HG03575 (cell line): ENCODE measurements around the gene APOA1.

Experiments
- ATAC-seq: cut with Tn5 transposase; IDR thresholded peaks from one replicate; pipeline ENCODE4 v1.9.1; 2021; ENCODE audit not compliant: unreplicated experiment, insufficient number of reproducible peaks, low FRiP score; ENCODE audit errors: extremely low read depth

The APOA1 gene

DNA sequence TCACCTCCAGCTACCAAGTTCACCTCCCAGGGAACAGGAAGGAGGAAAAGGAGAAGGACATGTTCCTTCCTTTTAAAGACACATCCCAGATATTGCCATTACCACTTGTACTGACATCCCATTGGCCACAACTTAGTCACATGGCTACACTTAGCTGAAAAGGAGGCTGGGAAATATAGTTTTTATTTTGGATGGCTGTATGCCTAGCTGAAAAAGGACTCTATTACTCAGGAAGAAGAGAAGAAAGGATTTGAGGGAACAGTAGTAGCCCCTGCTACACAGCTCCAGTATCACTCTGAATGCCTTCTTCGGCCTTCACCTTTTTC lies 43.7 kb downstream of the APOA1 start:
- no peak for ATAC-seq

DNA sequence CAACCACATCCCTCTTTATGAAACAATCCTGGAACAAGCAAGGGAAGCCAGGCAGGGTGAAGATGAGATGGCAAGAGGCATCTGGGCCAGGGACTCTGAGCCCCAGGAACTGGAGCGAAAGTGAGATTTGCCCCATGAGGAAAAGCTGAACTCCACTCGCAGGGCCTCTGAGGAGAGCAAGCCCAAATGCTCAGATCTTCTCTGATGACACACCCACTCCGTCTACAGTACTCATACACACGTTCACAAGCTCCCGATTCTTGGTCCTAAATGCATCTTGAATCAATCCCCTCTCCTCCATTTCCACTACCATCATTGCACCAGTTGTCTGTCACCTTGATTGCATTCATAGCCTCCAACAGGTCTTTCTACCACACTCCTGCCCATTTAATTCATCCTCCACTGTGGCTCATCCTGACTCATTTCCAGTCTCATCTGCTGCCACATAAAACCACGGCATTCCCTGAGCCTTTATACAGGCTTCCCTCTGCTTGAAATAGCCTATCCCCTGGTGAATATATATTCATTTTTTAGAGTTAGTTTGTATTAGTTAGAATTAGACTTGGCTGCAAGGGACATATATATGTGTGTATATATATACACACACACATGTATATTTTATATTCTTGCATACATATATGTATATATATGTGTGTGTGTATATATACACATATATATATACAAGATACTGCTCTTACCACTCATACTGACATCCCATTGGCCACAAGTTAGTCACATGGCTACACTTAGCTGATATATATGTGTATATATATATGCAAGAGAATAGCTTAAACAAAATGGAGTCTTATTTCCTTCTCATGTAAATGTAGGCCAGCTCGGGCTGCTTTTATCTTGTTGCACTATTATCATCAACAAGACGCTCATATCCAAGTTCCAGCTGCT lies 44.3 kb downstream of the APOA1 start:
- ATAC-seq: no peak

DNA sequence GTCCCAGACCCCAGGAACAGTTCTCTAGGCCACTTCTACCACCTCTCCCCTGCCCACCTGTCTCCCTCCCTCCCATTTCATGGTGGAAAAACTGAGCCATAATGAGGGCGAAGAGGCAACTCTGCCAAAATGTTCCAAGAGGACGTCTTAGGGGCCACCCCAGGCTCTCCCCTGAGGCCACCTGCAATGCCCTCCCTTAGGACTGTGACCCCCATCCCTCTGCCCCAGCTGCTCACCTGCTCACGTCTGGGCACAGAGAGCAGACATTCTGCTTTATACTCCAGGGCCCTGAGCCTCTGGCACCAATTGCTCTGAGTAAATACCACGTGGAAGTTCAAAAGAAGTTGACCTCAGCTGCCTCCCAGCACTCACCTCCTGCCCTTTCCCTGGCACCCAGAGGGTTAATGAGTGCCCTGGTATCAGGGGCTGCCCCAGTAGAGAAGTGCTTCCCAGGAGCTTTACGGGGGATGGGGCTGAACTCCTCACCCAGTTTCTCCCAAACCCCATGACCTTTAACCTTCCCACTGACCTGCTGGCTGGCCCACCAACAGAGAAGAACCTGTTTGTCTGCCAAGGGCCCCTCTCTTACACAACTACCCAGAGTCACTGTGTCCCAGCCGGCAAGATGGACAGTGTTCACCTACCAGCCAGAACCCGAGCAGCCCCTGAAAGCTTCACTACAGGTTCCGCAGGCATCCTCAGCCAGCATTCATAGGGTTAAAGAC lies 45.1 kb downstream of the APOA1 start:
- no peak for ATAC-seq

DNA sequence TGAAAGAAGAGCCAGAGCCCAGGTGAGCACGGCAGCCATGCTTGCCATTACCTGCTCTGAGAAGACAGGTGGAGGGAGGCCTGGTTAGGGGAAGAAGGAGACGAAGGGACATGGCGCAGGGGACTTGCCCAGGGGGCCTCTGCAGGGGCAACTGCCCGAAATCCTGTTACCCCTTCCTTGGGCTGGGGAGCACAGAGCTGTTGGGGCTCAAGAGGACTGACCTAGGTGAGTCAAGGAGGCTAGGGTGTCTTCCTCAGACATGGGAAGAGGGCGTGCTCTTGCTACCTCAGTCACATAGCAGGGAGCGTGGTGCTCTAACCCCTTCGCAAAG lies 45.6 kb downstream of the APOA1 start, which contains the start of gene APOA5:
Gene APOA5, minus strand, starts transcription at position 67 of the 331 bp plus-strand sequence. Its CDS starts 19 bp downstream, at position 48.
- no peak for ATAC-seq

DNA sequence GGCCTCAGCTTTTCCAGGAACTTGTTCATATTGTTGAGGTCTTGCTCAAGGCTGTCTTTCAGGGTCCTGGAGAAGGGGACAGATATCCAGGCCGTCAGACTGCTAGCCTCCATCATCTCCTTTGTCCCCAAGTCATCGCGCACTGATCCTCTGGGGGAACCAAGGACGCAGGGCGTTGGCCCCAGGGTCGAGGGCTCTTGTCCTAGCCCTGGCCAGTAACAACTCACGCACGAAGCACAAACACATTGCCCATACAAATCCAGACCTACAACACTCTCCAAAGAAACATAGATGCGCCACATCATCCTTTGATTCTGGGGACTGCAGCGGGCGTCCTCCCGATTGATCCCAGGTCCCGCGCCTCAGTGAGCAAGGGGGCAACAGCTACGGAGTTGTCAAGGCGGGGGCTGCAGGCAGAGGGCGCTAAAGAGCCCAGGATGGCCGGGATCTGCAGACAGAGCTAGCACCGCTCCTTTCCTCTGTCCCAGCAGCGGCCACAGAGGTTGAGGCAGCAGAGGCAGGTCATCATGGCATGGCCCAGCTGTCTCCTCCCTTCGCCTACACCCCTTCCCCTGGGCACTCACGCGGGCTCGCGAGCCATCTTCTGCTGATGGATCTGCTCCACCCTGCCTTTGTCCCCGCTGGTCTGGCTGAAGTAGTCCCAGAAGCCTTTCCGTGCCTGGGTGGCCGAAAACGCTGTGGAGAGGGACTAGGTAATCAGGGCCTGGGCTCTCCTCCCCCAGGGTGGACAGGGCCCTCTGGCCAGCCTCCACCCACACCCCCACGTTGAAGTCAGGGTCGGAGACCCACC lies 46.2 kb downstream of the APOA1 start:
- no peak for ATAC-seq

DNA sequence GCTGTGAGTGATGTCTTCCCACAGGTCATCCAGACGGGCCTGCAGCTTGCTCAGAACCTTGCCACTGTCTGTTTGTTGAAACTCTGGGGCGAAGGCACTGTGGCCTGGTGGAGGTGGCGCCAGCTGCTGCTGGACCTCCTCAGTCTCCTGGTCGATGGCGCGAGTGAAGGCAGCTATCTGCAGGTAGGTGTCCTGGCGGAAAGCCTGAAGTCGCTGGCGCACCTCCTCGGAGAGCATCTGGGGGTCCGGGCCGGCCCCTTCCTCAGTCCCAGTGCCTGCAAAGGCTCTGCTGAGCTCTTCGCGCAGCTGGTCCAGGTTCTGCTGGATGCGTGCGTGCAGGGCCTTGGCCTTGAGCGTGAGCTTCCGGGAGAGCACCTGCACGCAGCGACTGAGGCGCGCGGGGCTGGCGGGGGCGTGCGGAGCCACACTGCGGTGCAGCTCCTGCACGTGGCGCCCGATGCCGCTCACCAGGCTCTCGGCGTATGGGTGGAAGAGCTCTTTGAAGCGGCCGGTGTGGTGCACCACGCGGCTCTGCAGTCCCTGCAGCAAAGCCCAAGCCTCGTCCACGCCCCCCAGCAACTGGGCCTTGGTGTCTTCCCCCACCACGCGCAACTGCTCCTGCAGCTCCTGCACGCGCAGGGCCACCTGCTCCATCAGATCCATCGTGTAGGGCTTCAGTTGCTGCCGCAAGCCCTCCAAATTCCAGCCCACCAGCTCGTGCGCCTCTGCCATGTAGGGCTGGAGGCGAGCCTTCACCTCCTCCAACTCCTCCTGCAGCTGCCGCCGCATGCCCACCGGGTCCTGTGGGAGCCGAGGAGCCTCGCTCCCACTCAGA lies 47.0 kb downstream of the APOA1 start:
- no peak for ATAC-seq

DNA sequence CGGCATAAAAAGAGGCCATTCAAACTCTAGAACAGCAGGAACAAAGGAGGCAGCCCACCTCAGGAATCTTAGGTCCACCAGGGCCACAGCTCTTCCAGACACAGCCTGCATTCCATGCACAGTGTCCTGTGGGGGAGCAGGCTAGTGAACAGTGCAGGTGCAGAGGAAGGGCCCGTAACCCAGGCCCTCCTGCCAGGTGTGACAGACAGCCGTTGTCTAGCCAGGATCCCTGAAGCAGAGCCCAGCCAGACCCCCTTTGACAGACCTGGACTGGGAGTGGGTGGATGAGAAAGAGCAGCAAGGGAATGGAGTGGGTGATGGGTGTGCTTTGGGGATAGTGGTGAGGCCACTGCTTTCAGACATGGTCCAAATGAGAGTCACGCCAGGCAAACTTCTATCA lies 48.4 kb downstream of the APOA1 start:
- no peak for ATAC-seq

DNA sequence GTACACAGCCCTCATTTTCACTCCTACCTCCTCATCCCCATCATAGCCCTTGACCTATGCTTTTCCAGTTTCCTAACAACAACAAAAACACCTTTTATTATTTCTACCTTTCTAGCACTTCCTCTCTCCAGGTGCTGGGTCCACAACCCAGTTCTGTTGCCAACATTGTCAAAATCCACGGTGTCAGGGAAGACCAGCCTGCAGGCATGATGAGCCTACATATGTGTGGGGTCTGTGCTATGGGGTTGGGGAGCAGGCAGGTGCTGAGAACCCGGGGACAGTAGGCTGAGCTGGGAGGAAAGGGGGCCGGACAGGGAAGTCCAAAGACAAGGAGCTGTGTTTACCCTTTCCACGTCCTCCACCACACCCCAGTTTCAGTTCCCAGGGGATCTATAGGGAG lies 48.9 kb downstream of the APOA1 start:
- no peak for ATAC-seq

DNA sequence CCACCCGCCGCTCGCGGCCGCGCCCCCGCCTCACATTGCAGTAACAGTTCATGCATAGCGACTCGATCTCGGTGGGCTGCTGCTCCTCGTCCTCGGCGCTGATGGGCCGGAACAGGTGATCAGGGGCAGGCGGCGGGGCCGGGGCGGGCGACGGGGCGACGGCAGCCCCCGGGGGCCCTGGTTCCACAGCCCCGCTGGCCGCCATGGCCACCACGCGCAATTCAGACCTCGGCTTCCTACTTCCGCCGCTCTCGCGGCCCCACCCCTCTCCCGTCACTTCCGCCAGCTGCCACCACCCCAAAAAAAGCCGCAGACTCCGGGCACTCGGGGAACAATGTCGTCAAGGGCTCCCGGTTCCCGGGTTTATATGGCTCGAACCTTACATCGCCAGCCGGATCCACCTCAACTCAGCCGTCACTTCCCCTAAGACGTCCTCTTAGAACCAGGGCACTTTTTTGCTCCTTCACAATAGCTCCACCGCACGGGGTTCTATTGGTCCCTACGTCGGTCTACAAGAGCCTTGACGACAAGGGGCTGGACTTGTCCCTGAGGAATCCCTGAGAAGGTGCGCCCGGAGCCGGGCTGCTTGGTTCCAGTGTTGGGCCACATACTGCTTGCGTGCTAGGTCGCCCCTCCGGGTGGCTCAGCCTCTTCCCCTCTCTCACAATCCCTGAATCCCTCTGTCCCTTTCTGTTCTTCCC lies 49.5 kb downstream of the APOA1 start, which contains the start of gene ZPR1:
Gene ZPR1, minus strand, starts transcription at position 238 of the 701 bp plus-strand sequence. Its CDS starts 33 bp downstream, at position 205.
- ATAC-seq: no peak

DNA sequence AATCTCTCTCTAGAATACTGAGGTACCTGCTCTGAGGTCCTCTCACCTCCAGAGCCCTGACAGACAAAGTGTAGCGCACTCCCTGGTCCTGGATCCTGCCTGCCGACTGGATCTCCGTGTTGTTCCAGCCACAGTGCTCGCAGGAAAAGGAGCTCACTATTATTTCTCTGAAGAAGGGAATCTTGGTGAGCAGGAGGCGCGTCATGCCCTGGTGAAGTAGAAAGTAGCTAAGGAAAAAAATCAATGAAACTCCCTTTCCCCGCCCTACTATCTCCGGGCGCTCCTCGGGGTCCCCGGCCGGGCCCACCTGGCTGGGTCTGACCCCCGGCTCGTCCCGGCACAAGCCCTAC lies 50.0 kb downstream of the APOA1 start:
- ATAC-seq: no peak

DNA sequence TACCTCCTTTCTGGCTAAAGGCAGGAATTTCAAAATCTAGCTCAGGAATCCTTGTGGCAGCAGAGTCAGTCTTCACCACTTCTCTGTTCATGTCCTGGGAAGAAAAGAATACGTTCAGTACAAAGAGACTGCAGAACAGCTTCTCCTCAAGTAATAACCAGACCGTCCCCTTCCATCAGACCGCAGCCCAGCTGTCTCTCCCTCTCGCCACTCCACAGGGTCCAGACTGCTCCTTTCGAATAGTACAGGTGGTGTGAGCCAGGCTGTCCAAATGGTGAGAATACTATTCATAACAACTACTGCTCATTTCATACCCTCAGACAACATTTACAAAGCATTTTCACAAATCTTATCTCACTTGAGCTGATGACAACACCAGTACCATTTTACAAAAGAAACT lies 50.5 kb downstream of the APOA1 start:
- no peak for ATAC-seq

DNA sequence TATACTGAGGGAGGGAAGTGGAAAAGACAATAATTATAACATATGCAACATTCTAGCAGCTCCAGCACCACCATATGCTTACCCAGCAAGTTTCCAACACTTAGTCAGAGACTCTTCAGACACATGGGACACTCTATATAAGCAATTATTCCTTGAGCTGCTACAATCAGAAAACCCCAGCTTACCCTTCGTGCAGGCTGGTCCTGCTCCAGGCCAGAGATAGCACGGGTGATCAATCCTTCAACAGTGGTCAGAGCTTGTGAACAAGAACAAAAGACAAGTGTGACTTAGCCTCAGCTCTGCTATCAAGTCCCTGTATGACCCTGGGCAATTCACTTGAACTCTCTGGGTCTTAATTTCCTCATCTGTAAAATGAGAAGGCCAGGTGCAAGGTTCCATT lies 51.1 kb downstream of the APOA1 start:
- ATAC-seq: no peak
